Measurements from ENCODE around the gene FAXDC2. TPM values are rescaled to one million over a fixed set of nuclear protein-coding genes. Genes with fewer than 3 reads are reported as not detected.

FAXDC2 gene
- total RNA-seq, 1 experiment from 2014 or later, result 0.39 TPM

DNA sequence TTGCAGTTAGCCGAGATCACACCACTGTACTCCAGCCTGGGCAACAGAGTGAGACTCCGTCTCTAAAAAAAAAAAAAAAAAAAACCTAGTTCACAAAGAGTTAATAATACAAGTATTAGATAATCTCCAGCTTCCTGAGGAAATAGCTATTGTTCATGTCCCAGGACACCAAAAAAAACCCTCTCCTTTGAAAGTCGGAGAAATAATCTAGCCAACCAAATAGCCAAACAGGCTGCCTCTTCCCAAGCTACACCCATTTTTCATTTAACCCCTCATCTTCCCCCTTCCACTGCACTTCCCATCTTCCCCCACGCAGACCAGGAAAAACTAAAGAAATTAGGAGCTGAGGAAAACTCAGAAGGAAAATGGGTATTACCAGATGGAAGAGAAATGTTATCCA, 31.6 kb upstream of the FAXDC2 start:
- Histone ChIP-seq H3K27me3 (ENCODE audit: control insufficient read depth, insufficient read depth, low read length) (no peaks in the 10 kb centered on the region), H3K9me3 (ENCODE audit: control insufficient read depth, insufficient read depth, low read depth, low read length) (peaks cover 19% of the 10 kb centered on the region), H3K36me3 (ENCODE audit: control insufficient read depth, insufficient read depth, low read length) (peaks cover 2% of the 10 kb centered on the region; the same call in 1 of the 2 replicates), H3K27ac (ENCODE audit: low read length) (no peak overlapping the region), H3K4me1 (ENCODE audit: control insufficient read depth, insufficient read depth, low read length) (no peaks in the 10 kb centered on the region), H3K4me3 (ENCODE audit: low read depth in 2 of 2, low read length in 2 of 2) (no peak overlapping the region)
- DNase-seq (ENCODE audit: low read depth, low spot score) (no peak), ATAC-seq (no peak)
- in situ Hi-C loops (cut with HindIII; ENCODE audit: low pct_unique_long_range_greater_than_20kb, low sequenced_read_pairs) (no loop called here), intact Hi-C loops (cut with micrococcal nuclease; ENCODE audit: unreplicated experiment) (no loop called here)
- ChIA-PET CTCF (interaction anchor here (0.6 kb wide), 1 partner anchor 232 kb away, joined by 3 read pairs; no protein-coding TSS in a partner anchor), POLR2A (no interaction called here)
- no TSS peak for BruUV-seq (replicated peaks)
- TF ChIP-seq TCF7L2 (IDR thresholded peaks at IDR 0.05; ENCODE audit: low read depth, low read length) (no peak), POLR2AphosphoS5 (IDR thresholded peaks at IDR 0.05; ENCODE audit: low read depth, low read length) (no peak), SIN3A (IDR thresholded peaks at IDR 0.05; ENCODE audit: borderline replicate concordance, insufficient read depth, low read depth, low read length) (no peak)
- TF ChIP-seq, protein P1, sequence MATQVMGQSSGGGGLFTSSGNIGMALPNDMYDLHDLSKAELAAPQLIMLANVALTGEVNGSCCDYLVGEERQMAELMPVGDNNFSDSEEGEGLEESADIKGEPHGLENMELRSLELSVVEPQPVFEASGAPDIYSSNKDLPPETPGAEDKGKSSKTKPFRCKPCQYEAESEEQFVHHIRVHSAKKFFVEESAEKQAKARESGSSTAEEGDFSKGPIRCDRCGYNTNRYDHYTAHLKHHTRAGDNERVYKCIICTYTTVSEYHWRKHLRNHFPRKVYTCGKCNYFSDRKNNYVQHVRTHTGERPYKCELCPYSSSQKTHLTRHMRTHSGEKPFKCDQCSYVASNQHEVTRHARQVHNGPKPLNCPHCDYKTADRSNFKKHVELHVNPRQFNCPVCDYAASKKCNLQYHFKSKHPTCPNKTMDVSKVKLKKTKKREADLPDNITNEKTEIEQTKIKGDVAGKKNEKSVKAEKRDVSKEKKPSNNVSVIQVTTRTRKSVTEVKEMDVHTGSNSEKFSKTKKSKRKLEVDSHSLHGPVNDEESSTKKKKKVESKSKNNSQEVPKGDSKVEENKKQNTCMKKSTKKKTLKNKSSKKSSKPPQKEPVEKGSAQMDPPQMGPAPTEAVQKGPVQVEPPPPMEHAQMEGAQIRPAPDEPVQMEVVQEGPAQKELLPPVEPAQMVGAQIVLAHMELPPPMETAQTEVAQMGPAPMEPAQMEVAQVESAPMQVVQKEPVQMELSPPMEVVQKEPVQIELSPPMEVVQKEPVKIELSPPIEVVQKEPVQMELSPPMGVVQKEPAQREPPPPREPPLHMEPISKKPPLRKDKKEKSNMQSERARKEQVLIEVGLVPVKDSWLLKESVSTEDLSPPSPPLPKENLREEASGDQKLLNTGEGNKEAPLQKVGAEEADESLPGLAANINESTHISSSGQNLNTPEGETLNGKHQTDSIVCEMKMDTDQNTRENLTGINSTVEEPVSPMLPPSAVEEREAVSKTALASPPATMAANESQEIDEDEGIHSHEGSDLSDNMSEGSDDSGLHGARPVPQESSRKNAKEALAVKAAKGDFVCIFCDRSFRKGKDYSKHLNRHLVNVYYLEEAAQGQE (IDR thresholded peaks at IDR 0.05; ENCODE audit: insufficient read depth in 1 of 2, low read depth in 2 of 2, low read length in 1 of 2), result no peak
- TF ChIP-seq, protein P2, sequence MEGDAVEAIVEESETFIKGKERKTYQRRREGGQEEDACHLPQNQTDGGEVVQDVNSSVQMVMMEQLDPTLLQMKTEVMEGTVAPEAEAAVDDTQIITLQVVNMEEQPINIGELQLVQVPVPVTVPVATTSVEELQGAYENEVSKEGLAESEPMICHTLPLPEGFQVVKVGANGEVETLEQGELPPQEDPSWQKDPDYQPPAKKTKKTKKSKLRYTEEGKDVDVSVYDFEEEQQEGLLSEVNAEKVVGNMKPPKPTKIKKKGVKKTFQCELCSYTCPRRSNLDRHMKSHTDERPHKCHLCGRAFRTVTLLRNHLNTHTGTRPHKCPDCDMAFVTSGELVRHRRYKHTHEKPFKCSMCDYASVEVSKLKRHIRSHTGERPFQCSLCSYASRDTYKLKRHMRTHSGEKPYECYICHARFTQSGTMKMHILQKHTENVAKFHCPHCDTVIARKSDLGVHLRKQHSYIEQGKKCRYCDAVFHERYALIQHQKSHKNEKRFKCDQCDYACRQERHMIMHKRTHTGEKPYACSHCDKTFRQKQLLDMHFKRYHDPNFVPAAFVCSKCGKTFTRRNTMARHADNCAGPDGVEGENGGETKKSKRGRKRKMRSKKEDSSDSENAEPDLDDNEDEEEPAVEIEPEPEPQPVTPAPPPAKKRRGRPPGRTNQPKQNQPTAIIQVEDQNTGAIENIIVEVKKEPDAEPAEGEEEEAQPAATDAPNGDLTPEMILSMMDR (IDR thresholded peaks at IDR 0.05), result no peak

- H3K9me3 ChIP-seq (ENCODE audit: control insufficient read depth, insufficient read depth, low read depth, low read length), result peaks cover 9% of the 10 kb centered on the region
- intact Hi-C loops (cut with micrococcal nuclease; ENCODE audit: unreplicated experiment), result no loop called here
- peaks cover 6% of the 10 kb centered on the region; the same call in 1 of the 2 replicates for H3K36me3 ChIP-seq (ENCODE audit: control insufficient read depth, insufficient read depth, low read length)
- no peak overlapping the region for H3K4me3 ChIP-seq (ENCODE audit: low read depth in 2 of 2, low read length in 2 of 2)
- ChIA-PET CTCF (no interaction called here), POLR2A (no interaction called here)
- in situ Hi-C loops (cut with HindIII; ENCODE audit: low pct_unique_long_range_greater_than_20kb, low sequenced_read_pairs), result no loop called here
- no peak for DNase-seq (ENCODE audit: low read depth, low spot score)
- no TSS peak for BruUV-seq (replicated peaks)
- no peaks in the 10 kb centered on the region for H3K4me1 ChIP-seq (ENCODE audit: control insufficient read depth, insufficient read depth, low read length)
- ATAC-seq, result no peak
- no peaks in the 10 kb centered on the region for H3K27me3 ChIP-seq (ENCODE audit: control insufficient read depth, insufficient read depth, low read length)
- H3K27ac ChIP-seq (ENCODE audit: low read length), result no peak overlapping the region
- TF ChIP-seq, protein P1 (IDR thresholded peaks at IDR 0.05; ENCODE audit: insufficient read depth in 1 of 2, low read depth in 2 of 2, low read length in 1 of 2), result no peak
- no peak for TF ChIP-seq SIN3A (IDR thresholded peaks at IDR 0.05; ENCODE audit: borderline replicate concordance, insufficient read depth, low read depth, low read length)
Observed at GRCh38 chr5:154878642-154879335, 28.4 kb upstream of the FAXDC2 start.
